ENCODE measurements around the gene NR2C1.
"Not testable (repeated sequence)": the region's sequence is repeated elsewhere in the genome, so short reads cannot be mapped to it uniquely, and the experiment has no call there.

NR2C1 gene

GRCh38 chr12:95002754-95003153 is 70.7 kb downstream of the NR2C1 start:
- no peak for DNase-seq (ENCODE audit: low spot score)

DNA sequence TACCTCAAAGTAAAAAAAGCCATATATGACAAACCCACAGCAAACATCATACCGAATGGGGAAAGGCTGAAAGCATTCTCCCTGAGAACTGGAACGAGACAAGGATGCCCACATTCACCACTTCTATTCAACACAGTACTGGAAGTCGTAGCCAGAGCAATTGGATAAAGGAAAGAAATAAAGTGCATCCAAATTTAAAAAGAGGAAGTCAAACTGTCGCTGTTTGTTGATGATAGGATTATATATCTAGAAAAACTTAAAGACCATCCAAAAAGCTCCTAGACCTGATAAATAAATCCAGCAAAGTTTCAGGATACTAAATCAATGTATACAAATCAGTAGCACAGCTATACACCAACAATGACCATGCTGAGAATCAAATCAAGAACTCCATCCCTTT is 75.1 kb downstream of the NR2C1 start:
- DNase-seq (ENCODE audit: low spot score) = no peak

DNA sequence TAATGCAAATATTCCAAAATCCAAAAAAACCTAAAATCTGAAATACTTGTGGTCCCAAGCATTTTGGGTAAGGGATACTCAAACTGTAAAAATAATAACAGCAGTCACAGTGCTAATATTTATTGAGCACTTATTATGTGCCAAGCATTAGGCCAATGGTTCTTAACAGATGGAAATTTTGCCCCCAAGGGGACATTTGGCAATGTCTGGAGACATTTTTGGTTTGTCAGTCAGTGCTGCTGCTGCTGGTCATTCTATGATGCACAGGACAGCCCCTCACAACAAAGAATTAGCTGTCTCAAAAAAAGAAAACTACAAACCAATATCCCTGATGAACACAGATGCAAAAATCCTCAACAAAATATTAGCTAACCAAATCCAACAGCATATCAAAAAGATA is 75.7 kb downstream of the NR2C1 start:
- no peak for DNase-seq (ENCODE audit: low spot score)

DNA sequence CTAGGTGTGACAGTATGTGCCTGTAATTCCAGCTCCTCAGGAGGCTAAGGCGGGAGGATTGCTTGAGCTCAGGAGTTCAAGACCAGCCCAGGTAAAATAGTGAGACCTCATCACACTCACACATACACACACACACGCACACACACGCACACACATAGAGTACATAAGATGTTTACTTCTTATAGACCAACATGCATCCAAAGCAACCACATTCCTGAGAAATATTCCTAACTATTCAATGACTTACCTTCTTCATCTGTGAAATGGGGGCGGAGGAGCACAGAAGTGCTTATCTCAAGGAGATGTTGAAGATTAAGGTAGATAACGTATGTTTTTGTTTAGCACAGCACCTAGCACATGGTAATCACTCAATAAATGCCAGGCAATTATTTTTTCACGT is 76.4 kb downstream of the NR2C1 start:
- DNase-seq (ENCODE audit: low spot score) = no peak

GRCh38 chr12:94994312-94994711 is 79.1 kb downstream of the NR2C1 start:
- no peak for DNase-seq (ENCODE audit: low spot score)

GRCh38 chr12:94993855-94994254 is 79.6 kb downstream of the NR2C1 start:
- DNase-seq (ENCODE audit: low spot score) = not testable (repeated sequence)

GRCh38 chr12:94990222-94990621 is 83.2 kb downstream of the NR2C1 start:
- DNase-seq (ENCODE audit: low spot score) = no peak

- DNase-seq (ENCODE audit: low spot score) = no peak
These were observed 84.9 kb downstream of the NR2C1 start for GRCh38 chr12:94988471-94988870.

- DNase-seq (ENCODE audit: low spot score) = no peak
These were observed 85.6 kb downstream of the NR2C1 start for GRCh38 chr12:94987801-94988200.

DNA sequence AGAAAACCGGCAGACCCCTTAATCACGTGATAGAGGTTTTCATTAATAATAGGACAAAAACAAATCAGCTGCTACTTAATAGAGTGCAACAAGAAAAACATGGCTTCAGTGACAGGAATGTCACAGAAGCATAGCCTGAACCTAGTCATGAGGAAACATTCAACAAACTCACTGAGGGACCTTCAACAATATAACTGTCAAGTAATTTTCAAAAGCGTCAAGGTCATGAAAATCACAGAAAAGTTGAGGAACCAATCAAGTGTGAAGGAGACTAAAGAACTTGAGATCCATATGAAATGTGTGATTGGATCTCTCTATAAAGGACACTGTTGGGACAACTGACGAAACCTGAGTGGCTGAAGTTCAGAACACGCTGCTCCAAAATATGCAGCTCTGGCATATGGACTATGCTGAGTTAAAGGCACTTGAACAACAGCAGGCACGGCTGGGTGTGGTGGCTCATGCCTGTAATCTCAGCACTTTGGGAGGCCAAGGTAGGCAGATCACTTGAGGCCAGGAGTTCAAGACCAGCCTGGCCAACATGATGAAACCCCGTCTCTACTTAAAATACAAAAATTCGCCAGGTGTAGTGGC is 86.2 kb downstream of the NR2C1 start:
- no peak for DNase-seq (ENCODE audit: low spot score)

DNA sequence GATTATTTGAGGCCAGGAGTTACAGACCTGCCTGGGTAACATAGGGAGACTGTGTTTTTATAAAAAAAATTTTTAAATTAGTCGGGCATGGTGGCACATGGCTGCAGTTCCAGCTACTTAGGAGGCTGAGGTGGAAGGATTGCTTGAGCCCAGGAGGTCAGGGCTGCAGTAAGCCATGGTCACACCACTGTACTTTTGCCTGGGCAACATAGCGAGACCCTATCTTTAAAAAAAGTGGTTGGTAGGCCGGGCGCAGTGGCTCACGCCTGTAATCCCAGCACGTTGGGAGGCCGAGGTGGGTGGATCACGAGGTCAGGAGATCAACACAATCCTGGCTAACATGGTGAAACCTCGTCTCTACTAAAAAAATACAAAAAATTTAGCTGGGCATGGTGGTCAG is 88.3 kb downstream of the NR2C1 start:
- DNase-seq (ENCODE audit: low spot score) = not testable (repeated sequence)

DNA sequence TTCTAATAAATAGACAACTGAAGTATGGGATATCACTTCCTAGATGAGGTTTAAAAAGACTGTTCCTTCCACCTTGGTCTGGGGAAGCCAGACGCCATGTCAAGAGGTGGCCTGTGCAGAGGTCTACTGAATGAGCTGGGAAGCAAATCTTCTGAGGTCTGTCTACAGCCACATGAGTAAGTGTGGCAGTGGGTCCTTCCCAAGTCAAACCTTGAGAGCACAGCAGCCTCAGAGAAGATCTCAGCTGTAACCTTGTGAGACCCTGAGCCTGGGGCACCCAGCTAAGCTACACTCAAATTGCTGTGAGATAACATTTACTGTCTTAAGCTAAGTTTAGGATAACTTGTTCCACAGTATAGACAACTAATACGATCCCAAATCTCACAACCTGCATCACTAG is 90.1 kb downstream of the NR2C1 start:
- no peak for DNase-seq (ENCODE audit: low spot score)

- no peak for DNase-seq (ENCODE audit: low spot score)
These were observed 91.0 kb downstream of the NR2C1 start for GRCh38 chr12:94982456-94982855.

DNA sequence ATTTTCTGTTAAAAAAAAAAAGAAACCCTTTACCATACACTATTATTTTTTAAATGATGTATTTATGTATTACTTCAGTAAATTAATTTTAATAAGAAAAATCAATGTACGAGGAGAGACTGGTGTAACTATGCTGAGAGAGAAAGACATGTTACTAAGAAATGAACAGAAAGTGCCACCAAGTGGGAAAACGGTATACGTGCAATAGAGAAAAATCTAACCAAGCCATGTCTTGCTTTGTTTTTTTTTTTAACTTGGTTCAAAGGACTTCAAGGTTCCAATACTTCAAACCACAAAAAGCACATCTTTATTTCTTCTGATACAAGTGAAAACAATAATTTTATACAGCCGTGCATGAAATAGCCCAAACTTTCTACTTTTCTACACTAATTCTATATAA is 92.8 kb downstream of the NR2C1 start:
- DNase-seq (ENCODE audit: low spot score) = no peak

GRCh38 chr12:94979941-94980340 is 93.5 kb downstream of the NR2C1 start:
- DNase-seq (ENCODE audit: low spot score) = no peak

DNA sequence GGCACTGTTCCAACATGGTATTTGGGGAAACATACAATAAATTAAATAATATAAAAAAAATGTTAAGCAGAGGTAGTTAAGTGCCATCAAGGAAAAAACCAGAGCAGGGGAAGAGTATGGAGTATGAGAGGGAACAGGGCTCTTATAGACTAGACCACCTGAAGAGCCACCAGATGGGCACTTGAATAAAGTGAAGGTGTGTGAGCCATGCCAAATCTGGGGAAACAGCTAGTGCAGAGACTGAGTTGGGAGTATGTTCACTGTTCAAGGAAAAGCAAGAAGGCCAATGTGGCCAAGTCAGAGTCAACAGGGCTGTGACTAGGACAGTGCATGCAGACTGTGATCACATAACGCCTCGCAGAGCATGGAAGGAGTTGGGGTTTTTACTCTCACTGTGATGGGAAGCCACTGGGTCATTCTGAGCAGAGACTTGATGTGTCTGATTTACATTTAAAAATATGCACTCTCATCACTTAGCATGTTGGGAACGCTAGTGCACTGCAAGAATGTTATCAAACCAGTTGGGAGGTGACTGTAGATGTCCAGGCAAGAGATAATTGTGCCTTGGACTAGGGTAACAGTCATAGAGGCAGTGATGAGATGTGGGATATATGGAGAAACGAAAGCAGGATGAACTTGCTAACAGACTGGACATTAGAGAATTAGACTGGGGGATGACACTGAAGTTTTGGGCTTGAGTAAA is 95.5 kb downstream of the NR2C1 start:
- no peak for DNase-seq (ENCODE audit: low spot score)

- no peak for DNase-seq (ENCODE audit: low spot score)
These were observed 100.2 kb downstream of the NR2C1 start for GRCh38 chr12:94973221-94973620.

- no peak for DNase-seq (ENCODE audit: low spot score)
These were observed 100.6 kb downstream of the NR2C1 start for GRCh38 chr12:94972795-94973194.

GRCh38 chr12:94971923-94972322 is 101.5 kb downstream of the NR2C1 start:
- no peak for DNase-seq (ENCODE audit: low spot score)

GRCh38 chr12:94970560-94970959 is 102.9 kb downstream of the NR2C1 start:
- no peak for DNase-seq (ENCODE audit: low spot score)

Measured in activated CD4-positive, alpha-beta T cell treated with anti-CD3 and anti-CD28 coated beads, Interleukin-2, Interleukin-4, amounts not matched to agents 100 ng/mL and 50 ng/mL, durations not matched to agents 16 hours and 8 hours (primary cell).